Measurements from ENCODE around the gene MRPL37. TPM values are rescaled to one million over a fixed set of nuclear protein-coding genes. Genes with fewer than 3 reads are reported as not detected.

Gene MRPL37
- total and polyA plus RNA-seq, 2 donors (not counting 3 experiments of a cell fraction or from before 2014, with no cell fraction given): 45.0 to 109 TPM

GRCh38 chr1:54223441-54224202, 23.7 kb downstream of the MRPL37 start:
- H3K4me3 ChIP-seq (replicated peaks in 1 of 3; ENCODE audit: insufficient read depth in 1 of 3, low read depth in 1 of 3, low read length in 3 of 3): no peak overlapping the region
- peaks cover 3 to 11% of the 10 kb centered on the region in 2 experiments for H3K36me3 ChIP-seq (ENCODE audit: control insufficient read depth in 2 of 2, extremely low read depth in 1 of 2, insufficient read depth in 2 of 2, low read length in 2 of 2)
- no peaks in the 10 kb centered on the region for H3K27me3 ChIP-seq (ENCODE audit: control insufficient read depth in 2 of 2, insufficient read depth in 2 of 2, low read length in 2 of 2)
- ChIA-PET POLR2A (no interaction called here), CTCF (interaction anchor here (1.6 kb wide), 1 partner anchor 11 kb away, joined by 3 read pairs; no protein-coding TSS in a partner anchor)
- DNase-seq (ENCODE audit: low read depth, low spot score): no peak
- BruUV-seq (replicated peaks): no TSS peak
- H2AFZ ChIP-seq (ENCODE audit: low read depth, low read length): no peak overlapping the region
- intact Hi-C loops (cut with micrococcal nuclease) (no loop called here), dilution Hi-C loops (cut with MboI; ENCODE audit: extremely low pct_ligation_motif_present, low sequenced_read_pairs) (no loop called here)
- H3K79me2 ChIP-seq (ENCODE audit: control insufficient read depth, insufficient read depth, low read length): no peaks in the 10 kb centered on the region
- H3K27ac ChIP-seq (ENCODE audit: insufficient read depth, low read depth, low read length): no peak overlapping the region
- no peak overlapping the region for H3K4me2 ChIP-seq (ENCODE audit: insufficient read depth, low read length)
- TF ChIP-seq POLR2A (IDR thresholded peaks at IDR 0.05; ENCODE audit: low read depth, low read length): no peak
- no peak for TF ChIP-seq CTCF (IDR thresholded peaks at IDR 0.05; ENCODE audit: extremely low read depth in 1 of 2, insufficient read depth in 1 of 2, low read depth in 1 of 2, low read length in 2 of 2)
- peak; percentile 33 for TF ChIP-seq POLR2AphosphoS5 (IDR thresholded peaks at IDR 0.05; ENCODE audit: insufficient read depth, low read depth, low read length)
- TF ChIP-seq EZH2 (IDR thresholded peaks at IDR 0.05; ENCODE audit: borderline replicate concordance, low read depth, low read length, severe bottlenecking): no peak
- no peak for TF ChIP-seq GATA2 (IDR thresholded peaks at IDR 0.05; ENCODE audit: insufficient read depth, insufficient read length, low read depth, low read length)
- no peak for TF ChIP-seq MYC (IDR thresholded peaks at IDR 0.05; ENCODE audit: low read depth, low read length)
- peaks cover 3% of the 10 kb centered on the region for H3K4me1 ChIP-seq (ENCODE audit: control insufficient read depth, extremely low read depth, insufficient read depth, low read length)
- H3K9me3 ChIP-seq (replicated peaks; ENCODE audit: control insufficient read depth, insufficient read depth, low read length): no peaks in the 10 kb centered on the region
- no peak overlapping the region for H3K9ac ChIP-seq (replicated peaks; ENCODE audit: extremely low read depth, insufficient read depth, low read length)
- no peaks in the 10 kb centered on the region for H3K9me1 ChIP-seq (replicated peaks; ENCODE audit: control insufficient read depth, extremely low read depth, insufficient read depth, low read length)
- no peaks in the 10 kb centered on the region for H4K20me1 ChIP-seq (replicated peaks; ENCODE audit: control insufficient read depth, extremely low read depth, insufficient read depth, low read length)
- no peak for FAIRE-seq

Measured in endothelial cell of umbilical vein (primary cell).